ENCODE data around the gene PSORS1C2. TPM values are rescaled to one million over a fixed set of nuclear protein-coding genes. Genes with fewer than 3 reads are reported as not detected.

The PSORS1C2 gene
- total RNA-seq, 1 donor = not detected

DNA sequence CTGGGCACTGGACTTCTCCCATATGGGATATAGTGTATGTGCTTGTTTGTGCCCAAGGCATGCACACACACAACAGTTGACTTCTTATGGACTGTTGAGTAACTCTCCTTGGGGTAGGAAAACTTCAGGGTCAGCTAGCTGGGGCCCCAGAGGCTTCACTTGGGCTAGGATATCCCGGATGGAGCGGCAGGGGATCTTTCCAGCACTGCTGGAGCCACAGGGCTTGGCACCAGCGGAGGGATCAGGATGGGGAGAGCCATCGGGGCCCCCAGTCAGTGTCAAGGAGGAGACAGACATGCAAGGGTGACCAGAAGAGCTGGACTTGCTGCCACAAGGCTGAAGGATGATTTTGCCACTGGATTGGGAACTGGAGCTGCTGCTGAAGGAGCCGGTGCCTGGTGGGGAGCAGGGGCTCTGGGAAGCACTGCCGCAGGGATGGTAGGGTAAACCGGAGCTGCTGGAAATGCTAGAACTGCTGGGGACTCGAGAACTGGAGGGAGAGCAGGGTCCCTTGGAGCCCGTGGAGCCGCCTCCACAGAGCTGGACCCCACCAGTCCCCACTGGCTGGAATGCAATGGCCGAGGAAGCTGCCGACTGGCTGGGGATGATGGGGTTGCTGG is 22.8 kb downstream of the PSORS1C2 start:
- DNase-seq (ENCODE audit: low read depth in 2 of 3, low spot score in 2 of 3) = no peak

DNA sequence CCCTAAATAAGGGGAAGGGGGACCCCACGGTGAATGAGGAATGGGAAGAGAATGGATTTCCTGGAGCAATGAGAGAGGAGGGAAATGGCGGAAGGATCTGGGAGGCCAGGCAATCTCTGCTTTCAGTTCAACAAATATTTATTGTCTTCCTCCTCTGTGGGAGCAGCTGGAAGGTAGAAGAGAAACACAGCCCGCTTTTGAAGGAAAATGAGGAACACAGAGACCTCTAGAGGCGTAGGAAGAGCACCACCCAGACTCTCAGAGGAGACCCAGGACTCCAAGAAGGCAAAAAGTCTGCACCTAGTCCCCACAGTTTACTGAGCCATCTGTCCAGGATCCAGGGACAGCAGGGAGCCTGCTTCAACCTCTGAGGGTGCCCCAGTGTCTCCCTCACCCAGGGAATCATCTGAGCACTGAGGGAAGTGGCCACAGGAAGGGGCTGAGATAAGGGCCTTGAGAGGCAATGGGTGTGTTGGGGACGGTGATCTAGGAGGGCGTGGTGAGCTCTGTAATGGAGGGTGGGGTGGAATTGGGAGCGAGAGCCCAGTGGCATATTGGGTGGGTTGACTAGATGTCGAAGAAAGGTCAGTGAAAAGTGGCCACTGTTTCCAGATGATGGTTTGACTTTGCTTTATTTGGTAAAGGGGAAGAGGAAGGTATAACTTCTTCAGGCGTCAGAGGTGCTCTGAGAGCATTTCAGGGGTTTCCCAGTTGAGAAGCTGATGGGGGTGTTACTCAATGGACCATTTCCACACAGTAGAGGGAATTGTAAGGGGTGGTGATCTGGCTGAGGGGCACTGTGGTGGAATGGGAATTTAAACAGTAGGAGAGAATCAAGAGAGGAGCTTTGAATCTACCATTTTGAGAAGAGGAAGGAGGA is 23.7 kb downstream of the PSORS1C2 start:
- DNase-seq (ENCODE audit: low read depth in 2 of 3, low spot score in 2 of 3) = peak in 2 of 3 donors; percentile 54 to 76

DNA sequence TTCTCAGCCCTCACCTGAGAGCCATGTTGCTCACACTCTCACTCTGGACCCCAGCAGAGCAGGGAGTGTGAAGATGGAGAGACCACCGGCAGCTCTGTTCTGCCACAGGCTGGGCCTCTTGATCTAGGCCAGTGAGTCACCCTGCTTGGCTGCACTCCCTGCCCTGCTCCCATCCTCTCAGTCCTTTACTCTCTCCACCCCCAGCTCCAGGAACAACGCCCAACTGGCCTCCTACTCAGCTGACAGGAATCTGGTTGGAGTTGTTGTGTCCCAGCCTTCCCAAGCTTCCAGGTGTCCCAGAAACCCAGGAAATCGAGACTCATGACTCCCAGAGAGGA is 24.4 kb downstream of the PSORS1C2 start, which contains the start of gene PSORS1C1:
Gene PSORS1C1 (plus strand): TSS at position 260 of the 338 bp plus-strand sequence. CDS start 14,833 bp downstream, outside the sequence.
- no peak for DNase-seq (ENCODE audit: low read depth in 2 of 3, low spot score in 2 of 3)

DNA sequence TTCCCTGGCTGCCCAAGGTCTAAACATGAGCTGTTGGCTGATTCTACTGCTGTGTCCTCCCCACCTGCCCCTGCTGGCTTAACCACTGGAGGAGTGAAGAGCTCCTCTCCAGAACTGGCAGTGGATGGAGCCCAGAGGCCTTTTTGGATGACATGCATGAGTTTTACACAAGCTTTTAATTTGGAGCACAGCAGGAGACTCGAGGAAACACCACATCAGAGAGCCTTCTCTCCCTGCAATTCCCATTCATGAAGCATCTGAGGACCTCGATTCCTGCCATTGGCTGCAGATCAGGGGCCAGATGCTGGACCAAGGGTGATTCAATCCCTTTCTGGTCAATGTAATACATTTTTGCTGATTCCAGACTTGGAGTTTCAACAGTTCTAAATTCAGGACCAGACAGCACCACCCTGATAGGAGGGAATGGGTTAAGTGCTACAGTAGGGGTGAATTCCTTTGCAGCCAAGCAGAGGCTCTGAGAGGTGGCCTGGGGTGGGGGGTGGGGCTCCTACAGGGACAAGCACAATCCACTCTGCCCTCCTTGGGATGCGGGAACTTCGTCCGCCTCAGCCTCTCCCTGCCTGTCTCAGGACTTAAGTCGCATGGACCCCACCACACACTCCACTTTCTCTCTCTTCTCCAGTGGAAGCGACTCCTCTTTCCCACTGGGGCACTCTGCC is 24.9 kb downstream of the PSORS1C2 start:
- DNase-seq (ENCODE audit: low read depth in 2 of 3, low spot score in 2 of 3) = no peak

DNA sequence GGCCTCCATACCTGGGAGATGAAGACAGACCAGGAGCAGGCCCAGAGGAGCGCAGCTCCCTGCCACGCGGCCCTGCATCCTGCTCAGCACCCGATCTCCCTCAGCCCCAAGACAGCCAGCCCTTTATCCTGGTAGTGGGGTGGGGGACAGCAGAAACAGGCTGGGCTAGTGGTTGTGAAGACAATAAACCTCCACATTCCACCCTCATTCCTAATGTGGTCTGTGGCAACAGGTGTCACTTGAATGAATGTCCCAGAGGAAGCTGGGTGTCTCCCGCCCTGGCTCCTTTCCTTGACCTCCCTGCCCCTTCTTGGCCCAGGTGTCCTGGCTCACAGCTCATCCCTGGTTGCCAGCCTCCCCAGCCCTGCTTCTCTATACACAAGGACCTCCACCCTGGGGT is 26.4 kb downstream of the PSORS1C2 start, which contains the start of gene C6orf15:
Gene C6orf15 (minus strand): TSS at position 98 of the 400 bp plus-strand sequence. CDS start 20 bp downstream, at position 78.
- DNase-seq (ENCODE audit: low read depth in 2 of 3, low spot score in 2 of 3) = no peak

DNA sequence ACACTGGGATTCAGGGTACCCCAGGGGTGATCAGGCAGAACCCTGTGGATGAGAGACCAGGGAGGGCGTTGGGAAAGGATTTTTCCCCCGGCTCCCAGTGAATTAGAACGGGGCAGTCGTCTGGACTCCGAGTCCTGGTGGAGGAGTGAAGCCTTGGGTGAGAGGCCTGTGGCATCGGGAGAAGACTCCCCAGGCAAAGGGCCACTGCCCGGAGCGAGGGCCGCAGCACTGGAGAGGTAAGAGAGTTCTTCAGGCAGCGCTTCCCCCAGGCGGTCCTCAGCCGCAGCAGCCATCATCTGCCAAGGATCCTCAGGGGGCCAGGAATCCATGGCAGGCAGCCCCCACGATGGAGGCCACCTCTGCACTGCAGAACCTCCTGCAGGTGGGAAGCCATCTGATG is 27.2 kb downstream of the PSORS1C2 start:
- DNase-seq (ENCODE audit: low read depth in 2 of 3, low spot score in 2 of 3) = no peak

DNA sequence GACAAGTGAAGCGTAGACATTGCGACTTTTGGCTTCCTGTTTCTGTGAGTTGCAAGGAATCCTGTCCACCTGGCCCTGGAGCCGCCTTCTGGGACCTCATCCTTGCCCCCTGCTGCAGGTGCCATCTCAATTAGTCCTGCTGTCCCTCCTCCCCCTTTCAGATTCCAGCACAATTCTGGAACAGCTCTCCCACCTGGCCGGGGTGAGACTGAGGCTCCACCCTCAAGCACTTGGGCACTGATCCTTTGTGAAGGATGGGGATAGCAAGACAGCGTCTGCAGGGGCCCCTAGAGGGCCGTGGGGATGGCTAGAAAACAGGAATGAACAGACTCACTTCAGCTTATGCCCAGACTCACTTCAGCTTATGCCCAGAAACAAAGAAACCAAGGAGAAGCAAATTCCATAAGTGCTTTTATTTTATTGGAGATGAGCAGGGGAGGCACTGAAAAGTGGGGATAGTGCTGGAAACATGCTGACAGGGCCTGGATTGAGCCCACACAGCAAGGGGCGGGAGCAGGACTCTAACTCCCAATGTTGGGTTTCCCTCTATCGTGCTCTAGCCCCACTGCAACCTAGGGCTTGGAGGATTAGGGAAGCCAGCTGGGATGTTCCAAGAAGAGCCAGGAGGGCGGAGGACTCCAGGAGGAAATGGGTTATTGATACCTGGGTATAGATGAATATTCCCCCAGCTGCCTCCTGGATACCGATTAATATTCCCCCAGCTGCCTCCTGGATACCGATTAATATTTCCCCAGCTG is 27.9 kb downstream of the PSORS1C2 start:
- DNase-seq (ENCODE audit: low read depth in 2 of 3, low spot score in 2 of 3) = no peak

DNA sequence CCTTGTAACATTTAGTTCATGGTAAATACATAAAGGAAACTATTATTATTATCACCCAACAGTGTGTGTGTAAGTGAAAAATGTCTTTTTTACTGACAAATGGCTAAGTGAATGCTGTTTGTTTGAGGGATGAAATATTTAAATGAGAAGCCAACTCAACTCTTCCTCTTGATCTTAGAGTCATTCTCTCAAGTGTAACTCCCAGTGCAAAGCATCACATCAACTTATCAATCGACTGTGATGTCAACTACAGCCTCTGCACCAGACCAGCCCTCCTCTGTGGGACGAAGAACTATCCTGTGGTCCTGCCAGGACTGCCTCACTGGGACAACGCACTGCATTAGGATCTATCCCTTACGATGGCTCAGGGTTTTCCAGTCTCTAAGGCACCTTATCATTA is 31.8 kb downstream of the PSORS1C2 start:
- DNase-seq (ENCODE audit: low read depth in 2 of 3, low spot score in 2 of 3) = no peak

DNA sequence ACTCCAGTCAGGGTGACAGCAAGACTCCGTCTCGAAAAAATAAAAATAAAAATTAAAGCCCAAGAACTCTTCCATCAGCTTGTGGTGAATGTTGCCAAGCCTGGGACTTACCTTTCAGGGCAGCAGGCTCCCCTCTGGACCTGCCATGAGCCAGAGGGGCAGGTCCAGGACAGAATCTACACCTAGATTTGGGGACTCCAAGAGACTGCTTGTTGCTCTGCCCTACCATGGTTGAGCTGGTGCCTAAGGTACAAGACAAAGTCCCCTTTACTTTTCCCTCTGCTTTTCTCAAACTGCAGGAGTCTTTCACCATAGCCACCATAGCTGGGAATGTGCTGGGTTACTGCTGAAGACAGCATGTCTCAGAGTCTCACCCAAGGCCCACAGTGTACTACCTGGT is 35.7 kb downstream of the PSORS1C2 start:
- no peak for DNase-seq (ENCODE audit: low read depth in 2 of 3, low spot score in 2 of 3)

DNA sequence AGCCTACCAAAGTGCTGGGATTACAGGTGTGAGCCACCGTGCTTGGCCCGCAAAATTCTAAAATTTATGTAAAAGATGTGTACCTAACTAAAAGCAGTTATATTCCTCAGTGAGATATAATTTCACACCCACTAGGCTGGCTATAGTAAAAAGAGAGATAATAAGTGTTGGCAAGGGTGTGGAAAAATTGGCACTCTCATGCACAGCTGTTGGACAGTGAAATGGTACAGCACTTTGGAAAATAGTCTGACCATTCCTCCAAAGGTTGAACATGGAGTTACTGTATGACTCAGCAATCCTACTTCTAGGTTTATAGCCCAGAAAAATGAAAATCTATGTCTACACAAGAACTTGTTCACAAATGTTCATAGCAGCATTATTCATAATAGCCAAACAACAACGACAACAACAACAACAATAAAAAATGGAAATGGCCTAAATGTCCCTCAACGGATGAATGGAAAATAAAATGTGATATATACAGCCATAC is 40.4 kb downstream of the PSORS1C2 start:
- DNase-seq (ENCODE audit: low read depth in 2 of 3, low spot score in 2 of 3) = no peak

DNA sequence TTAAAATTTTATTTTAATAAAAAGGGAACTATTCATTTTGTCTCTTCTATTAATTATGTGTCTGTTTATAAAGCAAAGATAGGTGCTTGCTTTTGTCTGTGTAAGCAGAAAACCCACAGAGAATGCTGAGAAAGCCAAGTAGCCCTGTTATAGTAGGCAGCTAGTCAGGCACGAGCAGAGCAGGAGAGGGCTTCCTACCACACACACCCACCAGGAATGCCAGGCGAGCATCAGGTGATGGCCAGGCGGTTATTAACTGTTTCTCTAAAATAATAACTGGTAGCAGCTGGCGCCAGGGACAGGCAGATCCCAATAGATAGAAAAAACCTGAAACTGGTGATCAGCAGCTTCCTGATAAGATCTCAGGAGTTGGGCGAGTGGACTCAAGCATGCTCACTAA is 42.2 kb downstream of the PSORS1C2 start:
- no peak for DNase-seq (ENCODE audit: low read depth in 2 of 3, low spot score in 2 of 3)

DNA sequence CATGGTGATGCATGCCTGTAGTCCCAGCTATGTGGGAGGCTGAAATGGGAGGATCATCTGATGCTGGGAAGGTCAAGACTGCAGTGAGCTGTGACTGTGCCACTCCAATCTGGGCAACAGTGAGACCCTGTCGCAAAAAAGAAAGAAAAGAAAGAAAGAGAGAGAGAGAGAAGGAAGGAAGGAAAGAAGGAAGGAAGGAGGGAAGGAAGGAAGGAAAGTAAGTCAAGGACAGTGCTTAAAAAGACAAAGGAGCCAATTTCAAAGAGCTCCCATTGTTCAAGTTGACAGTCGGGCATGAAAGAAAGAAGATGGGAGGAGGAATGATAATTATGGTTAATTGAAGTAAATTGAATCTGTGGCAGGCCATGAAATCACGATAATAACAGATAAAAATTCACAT is 42.7 kb downstream of the PSORS1C2 start:
- DNase-seq (ENCODE audit: low read depth in 2 of 3, low spot score in 2 of 3) = no peak

DNA sequence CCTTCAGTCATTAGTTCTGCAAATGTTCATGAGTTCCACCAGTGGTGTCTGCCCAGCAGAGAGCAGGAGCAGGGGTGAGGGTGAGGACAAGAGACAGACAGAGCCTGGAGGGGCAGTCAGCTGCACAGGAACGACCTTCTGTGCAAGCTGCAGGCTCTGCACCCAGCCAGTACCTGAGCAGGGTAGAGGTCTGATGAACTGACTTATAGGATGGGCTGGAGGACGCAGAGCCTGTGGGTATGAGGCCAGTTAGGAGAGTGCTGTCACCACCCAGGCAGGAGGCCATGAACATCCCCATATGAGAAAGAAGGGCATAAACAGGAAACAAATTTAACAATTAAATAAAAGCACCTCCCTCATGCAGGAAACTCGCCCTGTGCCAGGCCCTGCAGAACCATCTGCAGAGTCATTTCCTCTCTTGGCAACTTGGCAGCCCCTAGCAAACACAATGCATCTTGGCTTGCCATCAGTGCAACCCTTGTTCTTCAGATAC is 44.4 kb downstream of the PSORS1C2 start:
- peak in 2 of 3 donors; percentile 82 to 93 for DNase-seq (ENCODE audit: low read depth in 2 of 3, low spot score in 2 of 3)

DNA sequence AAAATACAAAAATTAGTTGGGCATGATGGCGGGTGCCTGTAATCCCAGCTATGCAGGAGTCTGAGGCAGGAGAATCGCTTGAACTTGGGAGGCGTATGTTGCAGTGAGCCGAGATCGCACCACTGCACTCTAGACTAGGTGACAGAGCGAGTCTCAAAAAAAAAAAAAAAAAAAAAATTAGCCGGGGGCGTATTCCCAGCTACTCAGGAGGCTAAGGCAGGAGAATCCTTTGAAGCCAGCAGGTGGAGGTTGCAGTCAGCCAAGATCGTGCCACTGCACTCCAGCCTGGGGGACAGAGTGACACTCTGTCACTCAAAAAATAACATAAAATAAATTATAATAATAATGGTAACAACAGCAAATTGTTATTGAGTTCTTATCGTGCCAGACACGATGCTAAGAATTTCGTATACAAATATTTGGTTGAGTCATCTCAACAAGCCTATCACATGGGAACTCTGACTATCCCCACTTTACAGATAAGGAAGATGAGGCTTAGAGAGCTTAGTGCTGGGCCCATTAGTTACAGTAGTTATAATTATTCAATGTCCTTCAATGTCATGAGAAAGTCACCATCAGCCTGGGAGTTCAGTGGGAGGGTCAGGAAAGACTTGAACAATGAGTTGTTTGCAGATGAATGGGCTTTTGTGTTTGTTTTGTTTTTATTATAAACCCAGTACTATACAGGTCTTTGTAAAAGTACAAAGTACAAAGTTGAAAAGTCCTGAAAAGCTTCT is 45.9 kb downstream of the PSORS1C2 start:
- no peak for DNase-seq (ENCODE audit: low read depth in 2 of 3, low spot score in 2 of 3)

DNA sequence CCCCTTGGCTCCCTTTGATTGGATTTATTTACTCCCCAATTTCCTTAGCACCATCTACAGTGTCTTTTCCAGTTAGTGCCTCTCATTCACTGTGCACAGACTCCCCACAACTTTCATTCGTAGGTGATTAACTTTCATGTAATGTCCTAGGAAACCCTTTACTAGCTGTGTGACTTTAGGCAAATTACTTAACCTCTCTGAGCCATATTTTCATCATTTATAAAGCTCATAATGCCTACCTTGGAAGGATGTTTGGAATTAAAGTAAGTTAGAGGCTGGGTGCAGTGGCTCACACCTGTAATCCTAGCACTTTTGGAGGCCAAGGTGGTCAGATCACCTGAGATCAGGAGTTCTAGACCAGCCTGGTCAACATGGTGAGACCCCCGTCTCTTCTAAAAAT is 46.6 kb downstream of the PSORS1C2 start:
- DNase-seq (ENCODE audit: low read depth in 2 of 3, low spot score in 2 of 3) = no peak

DNA sequence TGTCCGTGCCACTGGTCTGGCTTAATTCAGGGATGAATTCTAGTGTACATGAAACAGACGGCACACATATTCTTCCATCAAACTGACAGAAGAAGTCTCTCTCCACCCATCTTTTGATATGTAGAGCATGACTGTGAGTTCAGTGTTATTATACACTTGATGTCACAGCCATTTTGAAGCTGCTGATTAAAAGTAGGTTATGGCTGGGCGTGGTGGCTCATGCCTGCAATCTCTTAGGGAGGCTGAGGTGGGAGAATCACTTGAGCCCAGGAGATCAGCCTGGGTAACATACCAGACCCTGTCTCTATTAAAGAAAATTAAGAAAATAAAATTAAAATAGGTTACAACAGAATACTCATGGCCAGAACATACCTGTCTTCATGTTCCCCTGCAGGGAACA is 47.2 kb downstream of the PSORS1C2 start:
- no peak for DNase-seq (ENCODE audit: low read depth in 2 of 3, low spot score in 2 of 3)

DNA sequence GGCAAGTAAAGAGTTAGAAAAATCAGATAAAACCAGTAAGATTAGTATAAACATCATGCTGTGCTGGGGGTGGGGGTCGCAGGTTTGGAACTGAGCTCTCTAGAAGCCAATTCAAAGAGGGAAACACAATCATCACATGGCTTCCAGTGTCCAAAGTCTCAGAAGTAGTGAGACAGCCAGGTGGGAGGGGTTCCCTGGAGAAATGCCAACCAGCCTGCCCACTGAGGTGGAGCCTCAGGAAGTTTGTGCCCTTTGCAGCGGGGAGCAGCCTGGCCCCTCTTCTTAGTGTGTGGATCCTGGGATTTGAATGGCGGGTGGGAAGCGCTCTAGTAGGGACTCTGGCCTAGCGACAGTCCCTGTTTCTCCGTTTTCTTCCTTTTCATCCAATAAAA is 47.9 kb downstream of the PSORS1C2 start:
- no peak for DNase-seq (ENCODE audit: low read depth in 2 of 3, low spot score in 2 of 3)

DNA sequence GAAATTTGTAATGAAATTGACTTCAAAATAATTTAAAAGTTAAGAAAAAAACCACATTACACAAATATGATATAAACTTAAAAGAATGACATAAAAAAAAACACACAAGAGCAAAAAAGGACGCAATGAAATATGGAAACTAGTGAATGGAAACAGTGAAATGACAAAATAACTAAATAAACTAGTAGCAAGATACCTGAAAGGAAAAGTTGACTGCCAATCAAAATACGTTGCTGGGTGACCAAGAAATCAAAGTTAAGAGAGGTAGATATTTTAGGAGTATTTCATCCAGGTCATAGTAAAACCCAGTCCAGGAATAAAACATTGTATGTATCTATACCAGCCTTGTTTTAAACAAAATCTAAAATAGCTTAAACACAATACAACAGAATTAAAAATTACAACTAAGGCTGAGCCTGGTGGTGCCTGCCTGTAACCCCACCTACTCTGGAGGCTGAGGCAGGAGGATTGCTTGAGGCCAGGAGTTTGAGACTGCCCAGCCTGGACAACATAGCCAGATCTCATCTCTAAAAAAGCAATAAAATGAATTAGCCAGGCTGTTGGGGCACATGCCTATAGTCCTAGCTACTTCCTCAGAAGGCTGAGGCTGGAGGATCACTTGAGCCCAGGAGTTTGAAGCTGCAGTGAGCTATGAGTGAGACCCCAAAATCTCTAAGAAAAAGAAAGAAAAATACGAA is 48.4 kb downstream of the PSORS1C2 start:
- no peak for DNase-seq (ENCODE audit: low read depth in 2 of 3, low spot score in 2 of 3)

Measured in hematopoietic multipotent progenitor cell (in vitro differentiated cells).